ENCODE data around the gene TAMALIN.
A peak's percentile ranks its signal among the peaks of the same experiment; 100 is the strongest.

TAMALIN gene

GRCh38 chr12:51963477-51963876 is 43.3 kb upstream of the TAMALIN start:
- Histone ChIP-seq H3K9me3 (replicated peaks in 1 of 11) (peaks cover 5 to 25% (median 10%) of the 10 kb centered on the region in 11 experiments; a peak in 18 of 22 replicates), H3K27ac (no peak overlapping the region), H4K20me1 (peaks cover 24 to 89% (median 49%) of the 10 kb centered on the region in 11 experiments; a peak in 19 of 22 replicates)

GRCh38 chr12:51969643-51970042 is 37.1 kb upstream of the TAMALIN start:
- Histone ChIP-seq H3K36me3 (peaks cover 0 to 57% (median 38%) of the 10 kb centered on the region in 11 experiments; a peak in 17 of 22 replicates), H3K9me3 (replicated peaks in 1 of 11) (peaks cover 0 to 10% (median 0%) of the 10 kb centered on the region in 11 experiments; a peak in 3 of 22 replicates), H3K4me2 (peak overlapping the region; percentile 87 to 98 (median 95); a peak in 20 of 22 replicates), H3K27ac (peak overlapping the region in 10 of 11 experiments; percentile 93 to 99 (median 97); a peak in 15 of 22 replicates), H3K27me3 (no peaks in the 10 kb centered on the region), H4K20me1 (peaks cover 0 to 38% (median 4%) of the 10 kb centered on the region in 11 experiments; a peak in 8 of 22 replicates), H3K4me1 (peaks cover 51 to 98% (median 64%) of the 10 kb centered on the region in 10 experiments), H3K9ac (peak overlapping the region in 1 of 11 experiments; percentile 13; a peak in 1 of 22 replicates), H3K4me3 (no peak overlapping the region)
- no peak for TF ChIP-seq Cebpa-rat (IDR thresholded peaks at IDR 0.05)

More at GRCh38 chr12:51963477-51963876, 43.3 kb upstream of the TAMALIN start:
- H3K4me2 ChIP-seq, result no peak overlapping the region
- H3K27me3 ChIP-seq, result no peaks in the 10 kb centered on the region
- peaks cover 32 to 99% (median 81%) of the 10 kb centered on the region in 11 experiments; a peak in 21 of 22 replicates for H3K36me3 ChIP-seq
- no peak overlapping the region for H3K9ac ChIP-seq
- no peak overlapping the region for H3K4me3 ChIP-seq
- no peak for TF ChIP-seq Cebpa-rat (IDR thresholded peaks at IDR 0.05)
- H3K4me1 ChIP-seq, result peaks cover 20 to 83% (median 42%) of the 10 kb centered on the region in 10 experiments

GRCh38 chr12:51970904-51971646 is 35.7 kb upstream of the TAMALIN start:
- peaks cover 65 to 98% (median 79%) of the 10 kb centered on the region in 10 experiments for H3K4me1 ChIP-seq
- H4K20me1 ChIP-seq, result peaks cover 0 to 27% (median 0%) of the 10 kb centered on the region in 11 experiments; a peak in 8 of 22 replicates
- H3K27me3 ChIP-seq, result no peaks in the 10 kb centered on the region
- peaks cover 0 to 3% (median 0%) of the 10 kb centered on the region in 11 experiments; a peak in 1 of 22 replicates for H3K9me3 ChIP-seq (replicated peaks in 1 of 11)
- TF ChIP-seq Cebpa-rat (IDR thresholded peaks at IDR 0.05), result no peak
- peak overlapping the region; percentile 70 to 89 (median 84); a peak in 21 of 22 replicates for H3K9ac ChIP-seq
- peak overlapping the region in 1 of 10 experiments; percentile 16; a peak in 1 of 20 replicates for H3K4me3 ChIP-seq
- H3K36me3 ChIP-seq, result peaks cover 7 to 53% (median 35%) of the 10 kb centered on the region in 11 experiments; a peak in 20 of 22 replicates
- H3K4me2 ChIP-seq, result peak overlapping the region; percentile 87 to 98 (median 95)
- peak overlapping the region; percentile 73 to 99 (median 97) for H3K27ac ChIP-seq

- no peaks in the 10 kb centered on the region for H3K9me3 ChIP-seq (replicated peaks in 1 of 11)
- no peaks in the 10 kb centered on the region for H3K27me3 ChIP-seq
- no peak for TF ChIP-seq Cebpa-rat (IDR thresholded peaks at IDR 0.05)
- peak overlapping the region; percentile 87 to 98 (median 95) for H3K4me2 ChIP-seq
- H3K9ac ChIP-seq, result peak overlapping the region; percentile 70 to 89 (median 84)
- H3K27ac ChIP-seq, result peak overlapping the region; percentile 73 to 99 (median 97)
- peak overlapping the region in 9 of 10 experiments; percentile 16 to 41 (median 34); a peak in 13 of 20 replicates for H3K4me3 ChIP-seq
- H3K36me3 ChIP-seq, result peaks cover 15 to 53% (median 37%) of the 10 kb centered on the region in 11 experiments; a peak in 20 of 22 replicates
- peaks cover 0 to 27% (median 0%) of the 10 kb centered on the region in 11 experiments; a peak in 4 of 22 replicates for H4K20me1 ChIP-seq
- H3K4me1 ChIP-seq, result peaks cover 73 to 98% (median 86%) of the 10 kb centered on the region in 10 experiments
These were observed 34.9 kb upstream of the TAMALIN start for GRCh38 chr12:51971679-51972421.

GRCh38 chr12:51972422-51972812 is 34.3 kb upstream of the TAMALIN start:
- Histone ChIP-seq H3K27me3 (no peaks in the 10 kb centered on the region), H3K4me3 (peak overlapping the region in 9 of 10 experiments; percentile 16 to 41 (median 34); a peak in 15 of 20 replicates), H4K20me1 (peaks cover 0 to 26% (median 0%) of the 10 kb centered on the region in 11 experiments; a peak in 4 of 22 replicates), H3K27ac (peak overlapping the region; percentile 73 to 99 (median 97)), H3K36me3 (peaks cover 21 to 55% (median 42%) of the 10 kb centered on the region in 11 experiments; a peak in 20 of 22 replicates), H3K9ac (peak overlapping the region; percentile 70 to 89 (median 84)), H3K4me2 (peak overlapping the region; percentile 87 to 98 (median 95)), H3K4me1 (peaks cover 79 to 98% (median 92%) of the 10 kb centered on the region in 10 experiments), H3K9me3 (replicated peaks in 1 of 11) (no peaks in the 10 kb centered on the region)
- TF ChIP-seq Cebpa-rat (IDR thresholded peaks at IDR 0.05), result no peak

- Histone ChIP-seq H3K27ac (peak overlapping the region; percentile 73 to 99 (median 97)), H3K4me1 (peaks cover 83 to 98% (median 94%) of the 10 kb centered on the region in 10 experiments), H3K9ac (peak overlapping the region; percentile 70 to 89 (median 84)), H3K9me3 (replicated peaks in 1 of 11) (no peaks in the 10 kb centered on the region), H4K20me1 (peaks cover 0 to 22% (median 0%) of the 10 kb centered on the region in 11 experiments; a peak in 4 of 22 replicates), H3K27me3 (no peaks in the 10 kb centered on the region), H3K36me3 (peaks cover 25 to 55% (median 47%) of the 10 kb centered on the region in 11 experiments), H3K4me3 (peak overlapping the region in 9 of 10 experiments; percentile 23 to 56 (median 38); a peak in 15 of 20 replicates), H3K4me2 (peak overlapping the region; percentile 87 to 98 (median 95))
- TF ChIP-seq Cebpa-rat (IDR thresholded peaks at IDR 0.05), result peak in 8 of 11 experiments; percentile 62 to 89 (median 76); a peak in 16 of 22 replicates
These were observed 33.9 kb upstream of the TAMALIN start for GRCh38 chr12:51972849-51973273.

GRCh38 chr12:51973560-51973959 is 33.2 kb upstream of the TAMALIN start:
- Histone ChIP-seq H3K9me3 (replicated peaks in 1 of 11) (no peaks in the 10 kb centered on the region), H4K20me1 (peaks cover 0 to 16% (median 0%) of the 10 kb centered on the region in 11 experiments; a peak in 3 of 22 replicates), H3K9ac (peak overlapping the region; percentile 70 to 89 (median 84)), H3K27ac (peak overlapping the region; percentile 33 to 99 (median 97)), H3K4me1 (peaks cover 88 to 98% (median 97%) of the 10 kb centered on the region in 10 experiments), H3K27me3 (no peaks in the 10 kb centered on the region), H3K4me3 (peak overlapping the region in 9 of 10 experiments; percentile 29 to 56 (median 43); a peak in 15 of 20 replicates), H3K4me2 (peak overlapping the region; percentile 87 to 98 (median 95)), H3K36me3 (peaks cover 31 to 57% (median 51%) of the 10 kb centered on the region in 11 experiments)
- no peak for TF ChIP-seq Cebpa-rat (IDR thresholded peaks at IDR 0.05)

- Histone ChIP-seq H3K4me1 (peaks cover 87 to 98% (median 96%) of the 10 kb centered on the region in 10 experiments), H4K20me1 (peaks cover 0 to 13% (median 0%) of the 10 kb centered on the region in 11 experiments; a peak in 3 of 22 replicates), H3K9ac (peak overlapping the region; percentile 70 to 89 (median 84); a peak in 19 of 22 replicates), H3K36me3 (peaks cover 39 to 56% (median 51%) of the 10 kb centered on the region in 11 experiments), H3K4me2 (peak overlapping the region; percentile 87 to 98 (median 95)), H3K27ac (peak overlapping the region in 10 of 11 experiments; percentile 93 to 99 (median 97); a peak in 20 of 22 replicates), H3K27me3 (no peaks in the 10 kb centered on the region), H3K9me3 (replicated peaks in 1 of 11) (no peaks in the 10 kb centered on the region), H3K4me3 (peak overlapping the region in 8 of 10 experiments; percentile 28 to 56 (median 47); a peak in 14 of 20 replicates)
- no peak for TF ChIP-seq Cebpa-rat (IDR thresholded peaks at IDR 0.05)
These were observed 32.1 kb upstream of the TAMALIN start for GRCh38 chr12:51974646-51975045.

Data from BLaER1 treated with 17β-estradiol and CSF1 and Interleukin-3, amounts not matched to agents 10 nM and 100 nM (cell line).